ENCODE data around the gene PHRF1. TPM values are rescaled to one million over a fixed set of nuclear protein-coding genes. Genes with fewer than 3 reads are reported as not detected.

Gene PHRF1
- total RNA-seq, 1 donor: 27.5 TPM

DNA sequence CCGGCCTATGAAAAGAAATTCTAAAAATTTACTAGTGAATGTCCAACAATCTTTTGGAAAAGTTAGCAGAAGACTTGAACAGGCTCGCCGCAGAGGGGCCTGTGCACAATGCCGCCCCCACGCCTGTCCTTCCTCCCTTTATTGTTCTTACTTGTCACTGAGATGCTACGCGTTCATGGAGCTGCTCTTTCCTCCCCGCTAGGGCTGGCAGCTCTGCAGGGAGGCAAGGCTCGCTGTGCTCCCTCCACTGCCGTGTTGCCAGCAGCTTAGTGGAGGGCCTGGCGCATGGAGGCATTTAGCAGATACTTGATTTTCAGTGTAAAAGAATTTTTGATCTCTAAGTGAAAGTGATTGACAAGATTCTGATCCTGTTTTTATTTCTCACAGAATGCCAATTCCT is 14.7 kb downstream of the PHRF1 start:
- H4K20me1 ChIP-seq (ENCODE audit: insufficient read depth, low read length): peaks cover 46% of the 10 kb centered on the region
- no peak overlapping the region for H3K27ac ChIP-seq (ENCODE audit: low read depth, low read length)
- DNase-seq (ENCODE audit: insufficient read length, low spot score, missing footprints): no peak
- H3K4me2 ChIP-seq (ENCODE audit: insufficient read depth, low read length): no peak overlapping the region
- no peak overlapping the region for H2AFZ ChIP-seq (ENCODE audit: low read length)
- H3K4me1 ChIP-seq (ENCODE audit: insufficient read depth, low read length): peaks cover 9% of the 10 kb centered on the region
- peaks cover 76% of the 10 kb centered on the region for H3K79me2 ChIP-seq (ENCODE audit: insufficient read depth, low read length)
- H3K36me3 ChIP-seq (ENCODE audit: insufficient read depth, low read length): peaks cover 74% of the 10 kb centered on the region
- H3K27me3 ChIP-seq (ENCODE audit: insufficient read depth, low read length): no peaks in the 10 kb centered on the region
- H3K4me3 ChIP-seq (ENCODE audit: insufficient read depth, low read length): no peak overlapping the region
- no peaks in the 10 kb centered on the region for H3K9me3 ChIP-seq (ENCODE audit: low read depth, low read length)
- TF ChIP-seq, protein P1, sequence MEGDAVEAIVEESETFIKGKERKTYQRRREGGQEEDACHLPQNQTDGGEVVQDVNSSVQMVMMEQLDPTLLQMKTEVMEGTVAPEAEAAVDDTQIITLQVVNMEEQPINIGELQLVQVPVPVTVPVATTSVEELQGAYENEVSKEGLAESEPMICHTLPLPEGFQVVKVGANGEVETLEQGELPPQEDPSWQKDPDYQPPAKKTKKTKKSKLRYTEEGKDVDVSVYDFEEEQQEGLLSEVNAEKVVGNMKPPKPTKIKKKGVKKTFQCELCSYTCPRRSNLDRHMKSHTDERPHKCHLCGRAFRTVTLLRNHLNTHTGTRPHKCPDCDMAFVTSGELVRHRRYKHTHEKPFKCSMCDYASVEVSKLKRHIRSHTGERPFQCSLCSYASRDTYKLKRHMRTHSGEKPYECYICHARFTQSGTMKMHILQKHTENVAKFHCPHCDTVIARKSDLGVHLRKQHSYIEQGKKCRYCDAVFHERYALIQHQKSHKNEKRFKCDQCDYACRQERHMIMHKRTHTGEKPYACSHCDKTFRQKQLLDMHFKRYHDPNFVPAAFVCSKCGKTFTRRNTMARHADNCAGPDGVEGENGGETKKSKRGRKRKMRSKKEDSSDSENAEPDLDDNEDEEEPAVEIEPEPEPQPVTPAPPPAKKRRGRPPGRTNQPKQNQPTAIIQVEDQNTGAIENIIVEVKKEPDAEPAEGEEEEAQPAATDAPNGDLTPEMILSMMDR (IDR thresholded peaks at IDR 0.05; ENCODE audit: extremely low read depth, low read depth, low read length): no peak

DNA sequence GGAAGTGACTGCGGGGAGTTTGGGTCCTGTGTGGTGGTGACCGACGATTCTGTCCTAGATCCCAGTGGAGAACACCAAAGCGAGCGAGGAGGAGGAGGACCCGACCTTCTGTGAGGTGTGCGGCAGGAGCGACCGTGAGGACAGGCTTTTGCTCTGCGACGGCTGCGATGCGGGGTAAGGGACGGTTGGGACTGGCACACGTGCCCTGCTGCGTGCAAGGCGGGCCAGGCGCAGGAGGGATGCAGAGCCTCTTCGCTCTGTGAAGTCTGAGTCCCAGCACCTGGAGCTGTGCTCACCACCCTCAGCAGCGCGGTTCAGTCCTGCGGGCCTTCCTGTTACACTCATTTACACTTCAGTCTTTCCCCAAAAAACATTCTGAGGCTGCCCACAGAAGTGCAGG is 16.2 kb downstream of the PHRF1 start:
- H3K27ac ChIP-seq (ENCODE audit: low read depth, low read length): no peak overlapping the region
- TF ChIP-seq, protein P1 (IDR thresholded peaks at IDR 0.05; ENCODE audit: extremely low read depth, low read depth, low read length): no peak
- no peak overlapping the region for H3K4me2 ChIP-seq (ENCODE audit: insufficient read depth, low read length)
- H3K4me3 ChIP-seq (ENCODE audit: insufficient read depth, low read length): no peak overlapping the region
- H3K27me3 ChIP-seq (ENCODE audit: insufficient read depth, low read length): no peaks in the 10 kb centered on the region
- peaks cover 40% of the 10 kb centered on the region for H4K20me1 ChIP-seq (ENCODE audit: insufficient read depth, low read length)
- H3K4me1 ChIP-seq (ENCODE audit: insufficient read depth, low read length): peaks cover 6% of the 10 kb centered on the region
- H3K9me3 ChIP-seq (ENCODE audit: low read depth, low read length): no peaks in the 10 kb centered on the region
- H3K36me3 ChIP-seq (ENCODE audit: insufficient read depth, low read length): peaks cover 75% of the 10 kb centered on the region
- DNase-seq (ENCODE audit: insufficient read length, low spot score, missing footprints): no peak
- no peak overlapping the region for H2AFZ ChIP-seq (ENCODE audit: low read length)
- peaks cover 70% of the 10 kb centered on the region for H3K79me2 ChIP-seq (ENCODE audit: insufficient read depth, low read length)

DNA sequence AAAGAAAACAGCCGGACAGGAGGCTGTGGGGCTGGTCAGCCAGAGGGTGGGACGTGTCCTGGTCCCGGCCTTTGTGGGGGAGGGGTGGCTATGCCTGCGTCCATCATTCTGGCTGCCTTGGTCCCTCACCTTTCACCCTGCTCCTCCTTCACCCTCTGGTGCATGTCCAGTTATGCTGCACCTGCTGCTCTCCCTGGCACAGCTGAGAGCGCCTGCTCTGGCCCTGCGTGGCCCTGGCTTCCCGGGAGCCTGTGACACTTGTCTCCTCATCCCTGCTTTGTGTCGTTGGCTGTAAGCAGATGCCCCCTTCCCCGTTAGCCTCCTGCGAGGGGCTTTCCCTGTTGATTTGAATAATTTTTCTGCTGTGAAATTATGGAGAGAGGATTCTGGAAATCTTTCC is 16.6 kb downstream of the PHRF1 start:
- no peak for DNase-seq (ENCODE audit: insufficient read length, low spot score, missing footprints)
- Histone ChIP-seq H3K79me2 (ENCODE audit: insufficient read depth, low read length) (peaks cover 69% of the 10 kb centered on the region), H2AFZ (ENCODE audit: low read length) (no peak overlapping the region), H3K36me3 (ENCODE audit: insufficient read depth, low read length) (peaks cover 77% of the 10 kb centered on the region), H3K27ac (ENCODE audit: low read depth, low read length) (no peak overlapping the region), H3K4me2 (ENCODE audit: insufficient read depth, low read length) (no peak overlapping the region), H3K9me3 (ENCODE audit: low read depth, low read length) (no peaks in the 10 kb centered on the region), H3K4me3 (ENCODE audit: insufficient read depth, low read length) (no peak overlapping the region), H4K20me1 (ENCODE audit: insufficient read depth, low read length) (peaks cover 37% of the 10 kb centered on the region), H3K4me1 (ENCODE audit: insufficient read depth, low read length) (peaks cover 2% of the 10 kb centered on the region), H3K27me3 (ENCODE audit: insufficient read depth, low read length) (no peaks in the 10 kb centered on the region)
- TF ChIP-seq, protein P1 (IDR thresholded peaks at IDR 0.05; ENCODE audit: extremely low read depth, low read depth, low read length): no peak

DNA sequence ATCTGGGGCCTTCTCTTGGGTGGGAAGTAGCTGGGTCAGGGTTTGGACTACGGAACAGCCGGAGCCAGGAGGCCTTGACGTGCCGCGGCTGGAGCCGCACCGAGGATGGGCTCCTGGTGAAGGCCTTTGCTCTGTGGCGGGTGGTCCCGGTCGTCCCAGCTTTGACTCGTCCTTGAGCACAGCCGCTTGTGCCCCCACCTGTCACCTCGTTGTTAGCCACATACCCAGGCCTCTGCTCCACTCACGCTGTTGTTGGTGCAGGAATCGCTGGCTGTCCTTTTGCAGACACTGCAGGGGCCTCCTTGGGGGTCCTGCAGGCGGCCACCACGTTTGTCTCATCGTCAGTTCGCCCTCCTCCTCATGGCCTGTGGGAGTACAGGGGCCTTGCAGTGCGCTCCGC is 17.1 kb downstream of the PHRF1 start:
- H3K27me3 ChIP-seq (ENCODE audit: insufficient read depth, low read length): no peaks in the 10 kb centered on the region
- no peak overlapping the region for H3K27ac ChIP-seq (ENCODE audit: low read depth, low read length)
- peaks cover 81% of the 10 kb centered on the region for H3K36me3 ChIP-seq (ENCODE audit: insufficient read depth, low read length)
- peaks cover 35% of the 10 kb centered on the region for H4K20me1 ChIP-seq (ENCODE audit: insufficient read depth, low read length)
- peaks cover 66% of the 10 kb centered on the region for H3K79me2 ChIP-seq (ENCODE audit: insufficient read depth, low read length)
- TF ChIP-seq, protein P1 (IDR thresholded peaks at IDR 0.05; ENCODE audit: extremely low read depth, low read depth, low read length): no peak
- H3K9me3 ChIP-seq (ENCODE audit: low read depth, low read length): no peaks in the 10 kb centered on the region
- H2AFZ ChIP-seq (ENCODE audit: low read length): no peak overlapping the region
- no peak for DNase-seq (ENCODE audit: insufficient read length, low spot score, missing footprints)
- H3K4me3 ChIP-seq (ENCODE audit: insufficient read depth, low read length): no peak overlapping the region
- no peak overlapping the region for H3K4me2 ChIP-seq (ENCODE audit: insufficient read depth, low read length)
- no peaks in the 10 kb centered on the region for H3K4me1 ChIP-seq (ENCODE audit: insufficient read depth, low read length)
